OCI-LY3 (cell line): ENCODE measurements around the gene ARL8B.

Source experiments
- H2AFZ ChIP-seq: fragments of 200-600, 300-600 bp; shearing (Covaris generic); 2 replicates; pipeline ENCODE4 v1.6.0; 2014; ENCODE audit warnings: antibody characterized with exemption, low read depth, low read length
- H3K27ac ChIP-seq: fragments of 200-600, 300-600 bp; sonication (generic); 2 replicates; pipeline ENCODE4 v1.5.1; 2014; ENCODE audit warnings: mild to moderate bottlenecking, low read length, moderate library complexity, mixed read lengths
- H3K27me3 ChIP-seq: fragments of 200-600, 300-600 bp; sonication (generic); 2 replicates; pipeline ENCODE4 v1.6.1; 2014; ENCODE audit warnings: low read depth, low read length, mixed read lengths
- H3K36me3 ChIP-seq: fragments of 200-600, 300-600 bp; sonication (generic); replicated peaks from 2 replicates; pipeline ENCODE3; 2014; ENCODE audit warnings: low read depth, low read length, mixed read lengths
- H3K4me1 ChIP-seq: fragments of 300-600, 200-600 bp; sonication (generic); 2 replicates; pipeline ENCODE4 v1.6.1; 2014; ENCODE audit warnings: low read length, mixed read lengths
- H3K4me2 ChIP-seq: fragments of 200-600, 300-600 bp; sonication (generic); 2 replicates; pipeline ENCODE4 v1.6.1; 2014; ENCODE audit warnings: low read length, mixed read lengths
- H3K4me3 ChIP-seq: fragments of 300-600, 200-600 bp; sonication (generic); 2 replicates; pipeline ENCODE4 v1.5.1; 2014; ENCODE audit warnings: antibody characterized with exemption, mild to moderate bottlenecking, low read length, moderate library complexity
- H3K79me2 ChIP-seq: fragments of 300-600, 200-600 bp; shearing (Covaris generic); 2 replicates; pipeline ENCODE4 v1.6.1; 2014; ENCODE audit warnings: mild to moderate bottlenecking, low read length, mixed read lengths
- H3K9ac ChIP-seq: fragments of 300-600, 200-600 bp; shearing (Covaris generic); 2 replicates; pipeline ENCODE4 v1.6.0; 2014; ENCODE audit warnings: mild to moderate bottlenecking, low read length, moderate library complexity
- H3K9me3 ChIP-seq: fragments of 200-600, 300-600 bp; shearing (Covaris generic); 2 replicates; pipeline ENCODE4 v1.6.1; 2014; ENCODE audit warnings: low read length, mixed read lengths; ENCODE audit not compliant: insufficient read depth
- H4K20me1 ChIP-seq: fragments of 200-600, 300-600 bp; sonication (generic); 2 replicates; pipeline ENCODE4 v1.6.1; 2016; ENCODE audit warnings: low read length, mixed read lengths; ENCODE audit not compliant: insufficient read depth
- EZH2phosphoT487 ChIP-seq: fragments of 200-600 bp; shearing (Covaris generic); IDR thresholded peaks from 2 replicates; pipeline ENCODE4 v1.6.1; 2018; ENCODE audit warnings: antibody characterized with exemption, mixed run types, low read depth
- TF ChIP-seq, protein P1 (sequence below): fragments of 200-600, 300-600 bp; sonication (generic); IDR thresholded peaks from 2 replicates; pipeline ENCODE4 v1.5.1; 2014; ENCODE audit warnings: antibody characterized with exemption, low read length, low read depth

ARL8B gene

DNA sequence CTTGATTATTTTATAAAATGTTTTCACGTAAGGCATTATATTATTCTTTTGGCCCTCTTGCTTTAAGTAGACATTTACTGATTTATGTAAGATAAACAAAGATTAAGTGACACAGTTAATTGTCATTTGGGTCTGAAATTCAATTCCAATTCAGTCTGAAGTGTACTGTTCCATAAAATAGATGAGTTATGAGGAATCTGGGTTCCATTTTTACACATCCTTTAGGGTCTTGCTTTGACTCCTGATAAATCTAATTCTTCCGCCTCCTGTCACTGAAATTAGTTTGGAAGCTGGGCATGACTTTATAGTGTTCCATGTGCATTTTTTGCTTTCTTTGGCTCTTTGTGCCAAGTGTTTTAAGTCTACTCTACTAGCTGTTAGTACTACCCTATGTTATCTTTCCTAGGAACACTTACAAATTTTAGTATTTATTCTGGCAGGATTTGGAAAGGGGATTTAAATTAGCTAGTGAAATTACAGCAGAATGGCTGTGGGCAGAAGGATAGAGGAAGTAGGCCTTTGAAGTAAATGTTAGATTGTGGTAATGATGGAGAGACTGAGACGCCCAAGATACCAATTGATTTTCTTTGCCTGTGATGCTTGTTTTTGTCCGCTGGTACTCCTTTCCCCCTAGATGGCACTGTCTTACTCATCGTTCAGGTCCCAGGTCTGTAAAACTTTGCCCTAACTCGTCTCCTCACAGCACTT, 14.3 kb downstream of the ARL8B start:
- Histone ChIP-seq H3K36me3 (peaks cover 12% of the 10 kb centered on the region), H3K79me2 (peaks cover 90% of the 10 kb centered on the region), H3K9ac (no peak overlapping the region), H3K27ac (peak overlapping the region; percentile 39), H3K4me2 (peak overlapping the region; percentile 46), H3K4me1 (peaks cover 40% of the 10 kb centered on the region), H3K27me3 (no peaks in the 10 kb centered on the region), H3K9me3 (no peaks in the 10 kb centered on the region), H4K20me1 (peaks cover 48% of the 10 kb centered on the region), H2AFZ (no peak overlapping the region), H3K4me3 (no peak overlapping the region)
- TF ChIP-seq EZH2phosphoT487: no peak
- TF ChIP-seq, protein P1, sequence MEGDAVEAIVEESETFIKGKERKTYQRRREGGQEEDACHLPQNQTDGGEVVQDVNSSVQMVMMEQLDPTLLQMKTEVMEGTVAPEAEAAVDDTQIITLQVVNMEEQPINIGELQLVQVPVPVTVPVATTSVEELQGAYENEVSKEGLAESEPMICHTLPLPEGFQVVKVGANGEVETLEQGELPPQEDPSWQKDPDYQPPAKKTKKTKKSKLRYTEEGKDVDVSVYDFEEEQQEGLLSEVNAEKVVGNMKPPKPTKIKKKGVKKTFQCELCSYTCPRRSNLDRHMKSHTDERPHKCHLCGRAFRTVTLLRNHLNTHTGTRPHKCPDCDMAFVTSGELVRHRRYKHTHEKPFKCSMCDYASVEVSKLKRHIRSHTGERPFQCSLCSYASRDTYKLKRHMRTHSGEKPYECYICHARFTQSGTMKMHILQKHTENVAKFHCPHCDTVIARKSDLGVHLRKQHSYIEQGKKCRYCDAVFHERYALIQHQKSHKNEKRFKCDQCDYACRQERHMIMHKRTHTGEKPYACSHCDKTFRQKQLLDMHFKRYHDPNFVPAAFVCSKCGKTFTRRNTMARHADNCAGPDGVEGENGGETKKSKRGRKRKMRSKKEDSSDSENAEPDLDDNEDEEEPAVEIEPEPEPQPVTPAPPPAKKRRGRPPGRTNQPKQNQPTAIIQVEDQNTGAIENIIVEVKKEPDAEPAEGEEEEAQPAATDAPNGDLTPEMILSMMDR: peak; percentile 74

DNA sequence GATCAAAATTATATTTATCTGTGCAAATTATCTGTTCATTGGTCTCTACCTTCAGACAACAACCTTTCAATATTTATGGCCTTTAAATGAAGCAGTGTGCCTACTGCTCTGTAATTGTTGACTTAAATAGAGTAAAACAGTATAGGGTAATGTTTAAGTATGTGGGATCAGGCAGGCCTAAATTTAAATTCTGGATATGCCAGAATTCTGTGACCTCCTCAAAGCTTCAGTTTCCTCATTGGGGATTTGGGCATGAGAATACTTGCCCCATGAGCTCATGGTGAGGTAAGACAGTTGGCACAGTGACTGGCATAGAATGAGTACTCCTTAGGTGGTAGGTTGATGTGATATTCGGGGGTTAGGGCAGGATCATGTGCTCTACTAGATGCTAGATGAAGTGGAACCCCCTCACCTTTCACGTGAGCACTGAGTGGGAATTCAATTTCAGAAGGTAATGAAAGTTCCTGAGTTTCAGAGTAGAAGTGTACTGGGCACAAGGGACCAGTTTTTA, 14.9 kb downstream of the ARL8B start:
- TF ChIP-seq EZH2phosphoT487: no peak
- TF ChIP-seq, protein P1: no peak
- Histone ChIP-seq H3K9me3 (no peaks in the 10 kb centered on the region), H3K27ac (peak overlapping the region; percentile 39), H3K4me3 (no peak overlapping the region), H3K4me1 (peaks cover 40% of the 10 kb centered on the region), H3K9ac (peak overlapping the region; percentile 10; the same call in 1 of the 2 replicates), H4K20me1 (peaks cover 48% of the 10 kb centered on the region), H3K36me3 (peaks cover 18% of the 10 kb centered on the region), H2AFZ (no peak overlapping the region), H3K4me2 (peak overlapping the region; percentile 46), H3K27me3 (no peaks in the 10 kb centered on the region), H3K79me2 (peaks cover 90% of the 10 kb centered on the region)

DNA sequence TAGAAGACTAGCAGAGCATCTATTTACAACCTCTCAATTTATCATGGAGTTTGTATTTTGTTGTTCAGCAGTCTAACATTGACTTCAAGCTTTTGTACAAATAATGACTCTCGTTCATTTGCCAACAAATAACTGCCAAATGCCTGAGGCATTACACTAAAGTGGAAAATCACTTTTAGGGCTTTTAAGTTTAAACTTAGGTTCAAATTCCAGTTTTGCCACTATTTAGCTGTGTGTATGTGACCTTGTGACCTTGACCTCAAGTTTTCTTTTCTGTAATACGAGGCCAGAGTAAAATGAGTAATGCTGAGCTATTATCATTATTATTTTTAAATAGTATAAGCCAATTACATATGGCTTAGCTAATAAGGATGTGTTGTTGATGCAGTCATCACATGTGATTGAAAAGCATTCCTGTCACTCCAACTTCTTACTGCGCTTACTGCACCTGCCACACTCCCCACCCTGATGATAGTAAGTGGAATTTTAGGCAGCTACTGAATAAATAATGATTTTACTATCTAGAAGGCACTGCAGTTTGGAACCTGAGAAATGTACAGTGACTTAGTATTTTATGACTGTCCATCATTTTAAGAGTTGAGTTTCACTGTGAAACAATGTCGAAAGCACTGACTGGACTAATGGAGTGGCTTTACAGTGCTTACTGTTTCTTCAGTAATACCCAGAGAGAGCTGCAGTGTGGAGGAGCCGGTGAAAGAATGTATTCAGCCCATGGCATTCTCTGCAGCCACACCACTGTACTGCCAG, 16.3 kb downstream of the ARL8B start:
- Histone ChIP-seq H3K36me3 (peaks cover 30% of the 10 kb centered on the region), H3K9ac (no peak overlapping the region), H3K27ac (no peak overlapping the region), H2AFZ (no peak overlapping the region), H3K4me1 (peaks cover 40% of the 10 kb centered on the region), H3K4me3 (no peak overlapping the region), H3K79me2 (peaks cover 91% of the 10 kb centered on the region), H3K9me3 (0 out of 2 replicates have a peak, but pooled peaks cover under 1% of the 10 kb centered on the region), H3K4me2 (no peak overlapping the region), H3K27me3 (no peaks in the 10 kb centered on the region), H4K20me1 (peaks cover 40% of the 10 kb centered on the region)
- TF ChIP-seq EZH2phosphoT487: no peak
- TF ChIP-seq, protein P1: no peak

DNA sequence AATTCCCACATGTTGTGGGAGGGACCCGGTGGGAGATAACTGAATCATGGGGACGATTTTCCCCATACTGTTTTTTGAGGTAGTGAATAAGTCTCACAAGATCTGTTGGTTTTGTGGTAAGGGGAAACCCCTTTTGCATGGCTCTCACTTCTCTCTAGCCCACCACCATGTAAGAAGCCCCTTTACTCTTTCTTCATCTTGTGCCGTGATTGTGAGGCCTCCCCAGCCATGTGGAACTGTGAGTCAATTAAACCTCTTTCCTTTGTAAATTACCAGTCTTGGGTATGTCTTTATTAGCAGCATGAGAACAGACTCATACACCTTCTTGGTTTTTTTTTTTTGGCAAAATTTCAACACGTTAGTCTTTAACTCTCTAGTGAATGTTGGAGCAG, 18.1 kb downstream of the ARL8B start:
- H3K9ac ChIP-seq: no peak overlapping the region
- peak overlapping the region; percentile 39 for H3K27ac ChIP-seq
- peak overlapping the region; percentile 44 for H3K4me2 ChIP-seq
- H3K9me3 ChIP-seq: 0 out of 2 replicates have a peak, but pooled peaks cover 10% of the 10 kb centered on the region
- TF ChIP-seq, protein P1: no peak
- TF ChIP-seq EZH2phosphoT487: no peak
- no peak overlapping the region for H2AFZ ChIP-seq
- H3K4me3 ChIP-seq: peak overlapping the region; percentile 22; the same call in 1 of the 2 replicates
- H3K36me3 ChIP-seq: peaks cover 40% of the 10 kb centered on the region
- peaks cover 47% of the 10 kb centered on the region for H3K4me1 ChIP-seq
- peaks cover 32% of the 10 kb centered on the region for H4K20me1 ChIP-seq
- H3K79me2 ChIP-seq: peaks cover 91% of the 10 kb centered on the region
- H3K27me3 ChIP-seq: no peaks in the 10 kb centered on the region
